GM19438 (cell line): ENCODE measurements around the gene FBRSL1.
"Not testable (repeated sequence)": the region's sequence is repeated elsewhere in the genome, so short reads cannot be mapped to it uniquely, and the experiment has no call there.

Experiments used
- ATAC-seq: cut with Tn5 transposase; IDR thresholded peaks from one replicate; pipeline ENCODE4 v1.9.1; 2021; ENCODE audit warnings: low read depth; ENCODE audit not compliant: unreplicated experiment

The FBRSL1 gene

DNA sequence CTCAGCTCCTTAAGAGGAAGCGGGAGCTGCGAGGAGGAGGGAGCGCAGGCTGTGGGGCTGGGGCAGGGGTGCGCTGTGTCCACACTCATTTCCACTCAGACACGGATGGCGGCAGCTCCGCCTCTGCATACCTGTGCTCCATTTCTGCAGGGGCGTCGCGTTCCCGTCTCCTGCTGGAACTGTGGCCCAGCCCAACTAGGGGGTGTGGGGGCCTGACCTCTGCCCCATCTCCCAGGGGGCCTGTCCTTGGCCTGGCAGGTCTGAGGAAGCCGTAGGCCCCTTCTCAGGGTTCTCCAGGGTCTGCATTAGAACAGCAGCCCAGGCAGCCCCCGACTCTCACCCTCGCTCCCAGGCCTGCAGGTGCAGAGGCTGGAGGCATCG lies 31.2 kb downstream of the FBRSL1 start:
- ATAC-seq, result no peak

DNA sequence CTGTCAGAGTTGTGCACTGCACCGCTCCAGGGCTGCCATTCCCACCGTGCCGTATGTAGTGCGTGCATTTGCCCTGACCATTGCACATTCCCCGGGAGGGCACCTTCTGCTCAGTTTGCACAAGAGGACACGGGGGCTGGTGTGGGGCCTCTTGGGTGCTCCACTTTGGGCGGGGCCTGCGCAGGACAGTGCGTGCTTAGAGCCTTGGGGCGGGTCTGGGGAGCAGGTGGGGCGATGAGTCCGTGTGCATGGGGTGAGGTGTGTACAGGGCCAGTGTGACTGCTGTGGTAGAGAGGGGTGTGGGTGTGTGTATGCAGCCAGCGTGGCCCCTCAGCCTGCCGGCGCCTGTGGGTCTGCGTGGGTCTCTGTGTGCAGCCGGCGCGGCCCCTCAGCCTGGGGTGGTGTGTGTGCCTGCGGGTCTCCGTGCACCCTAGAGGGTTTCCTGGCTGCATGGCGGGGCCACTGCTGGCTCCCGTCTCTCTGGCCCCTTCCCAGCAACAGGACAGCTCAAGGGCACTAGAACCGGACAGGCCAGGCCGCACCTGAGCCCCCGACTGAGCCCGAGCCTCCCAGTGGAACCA lies 31.9 kb downstream of the FBRSL1 start:
- no peak for ATAC-seq

DNA sequence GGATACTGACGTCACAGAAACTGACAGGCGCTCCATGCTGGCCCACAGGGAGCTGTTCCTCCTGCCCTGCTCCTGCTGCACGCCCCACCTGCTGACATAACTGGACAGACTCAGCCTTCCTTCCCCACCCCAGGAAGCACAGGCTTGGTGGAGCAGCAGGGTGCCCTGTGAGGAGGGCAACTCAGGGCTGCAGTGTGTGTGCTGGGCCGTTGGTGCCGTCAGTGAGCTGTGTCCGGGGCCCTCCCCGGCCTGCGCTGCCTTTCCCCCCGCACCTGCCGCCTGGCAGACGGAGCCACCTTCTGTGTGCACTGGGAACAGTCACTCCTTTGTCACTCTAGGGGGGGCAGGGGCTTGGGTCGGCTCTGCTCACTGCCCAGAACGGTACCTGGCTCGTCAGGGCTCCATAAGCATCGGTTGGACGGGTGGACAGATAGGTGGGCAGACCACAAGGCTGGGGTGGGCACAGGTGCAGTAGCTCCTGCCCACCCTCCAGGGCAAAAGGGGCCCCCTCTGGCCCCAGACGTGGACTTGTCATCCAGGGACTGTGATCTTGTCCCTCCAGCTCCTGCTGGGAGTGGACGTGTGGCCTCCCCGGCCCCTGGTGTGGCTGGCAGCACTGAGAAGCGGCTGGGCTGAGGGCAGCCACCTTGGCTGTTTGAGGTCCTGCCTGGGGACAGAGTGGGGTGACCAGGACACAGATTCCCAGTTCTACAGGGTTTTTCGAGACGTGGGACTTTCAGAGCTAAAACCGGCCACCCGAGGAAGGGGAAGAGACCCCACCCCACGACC lies 32.8 kb downstream of the FBRSL1 start:
- ATAC-seq, result no peak

DNA sequence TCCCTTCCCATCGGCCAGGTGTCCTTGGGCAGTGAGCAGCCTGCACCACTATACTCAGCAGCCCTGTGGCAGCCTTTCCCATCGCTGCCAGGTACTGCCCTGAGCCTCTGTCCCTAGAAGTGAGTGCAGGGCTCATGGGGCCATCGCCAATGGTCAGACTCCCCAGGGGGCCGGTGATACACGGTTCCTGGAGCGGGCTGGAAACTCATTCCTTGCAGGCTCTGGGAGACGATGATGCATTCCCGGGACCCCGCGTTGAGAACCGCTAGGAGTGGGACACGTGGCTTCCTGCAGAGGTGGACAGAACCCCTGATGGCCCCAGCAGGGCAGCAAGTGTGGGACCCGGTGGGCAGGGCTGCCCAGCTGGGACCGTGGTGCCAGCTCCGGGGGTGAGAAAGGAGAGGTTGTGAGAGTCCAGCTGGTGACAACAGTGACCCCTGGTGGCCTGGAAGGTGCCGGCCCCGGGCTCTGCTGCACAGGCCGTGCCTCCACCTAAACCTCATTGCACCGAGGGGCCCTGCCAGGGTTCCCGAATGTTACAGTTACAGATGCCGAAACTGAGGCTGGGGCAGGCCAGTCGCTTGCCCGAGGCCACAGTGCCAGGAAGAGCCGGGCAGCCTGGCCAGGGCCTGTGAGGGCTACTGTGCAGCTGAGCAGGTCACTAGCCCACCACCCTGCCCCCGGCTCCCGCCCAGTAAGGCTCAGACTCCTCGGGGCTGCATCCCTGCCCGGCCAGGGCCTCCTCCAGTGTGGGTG lies 33.8 kb downstream of the FBRSL1 start:
- ATAC-seq, result no peak

GRCh38 chr12:132524405-132524804 lies 34.5 kb downstream of the FBRSL1 start:
- no peak for ATAC-seq

GRCh38 chr12:132525011-132525832 lies 35.3 kb downstream of the FBRSL1 start:
- no peak for ATAC-seq

DNA sequence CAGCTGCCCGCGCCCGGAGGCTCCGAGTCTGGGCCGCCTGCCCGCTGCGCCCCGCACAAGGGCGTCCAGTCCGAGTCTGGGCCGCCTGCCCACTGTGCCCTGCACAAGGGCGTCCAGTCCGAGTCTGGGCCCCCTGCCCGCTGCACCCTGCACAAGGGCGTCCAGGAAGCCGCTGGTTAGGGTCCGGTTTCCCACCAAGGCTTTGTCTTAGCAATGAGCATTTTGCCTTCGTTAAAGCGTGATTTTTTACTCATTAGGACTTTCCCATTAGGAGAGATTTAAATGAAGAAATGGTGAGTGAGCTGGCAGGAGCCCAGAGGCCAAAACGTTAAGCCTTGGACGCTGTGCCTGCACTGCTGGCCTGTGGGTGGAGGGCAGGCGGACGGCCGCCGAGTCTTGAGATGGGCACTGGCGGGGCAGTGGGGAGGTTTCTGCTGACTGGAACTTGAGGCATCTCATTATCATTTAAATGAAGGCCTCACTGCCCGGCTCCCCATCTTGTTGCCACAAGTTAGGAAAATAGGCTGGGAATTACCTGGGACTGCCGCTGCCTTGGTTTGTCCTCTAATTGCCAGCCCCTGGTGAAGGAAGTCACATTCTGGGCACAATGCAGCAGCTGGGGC lies 36.0 kb downstream of the FBRSL1 start:
- no peak for ATAC-seq

GRCh38 chr12:132527186-132527882 lies 37.4 kb downstream of the FBRSL1 start:
- ATAC-seq, result no peak

- ATAC-seq, result no peak
These were observed 37.9 kb downstream of the FBRSL1 start for GRCh38 chr12:132527883-132528264.

DNA sequence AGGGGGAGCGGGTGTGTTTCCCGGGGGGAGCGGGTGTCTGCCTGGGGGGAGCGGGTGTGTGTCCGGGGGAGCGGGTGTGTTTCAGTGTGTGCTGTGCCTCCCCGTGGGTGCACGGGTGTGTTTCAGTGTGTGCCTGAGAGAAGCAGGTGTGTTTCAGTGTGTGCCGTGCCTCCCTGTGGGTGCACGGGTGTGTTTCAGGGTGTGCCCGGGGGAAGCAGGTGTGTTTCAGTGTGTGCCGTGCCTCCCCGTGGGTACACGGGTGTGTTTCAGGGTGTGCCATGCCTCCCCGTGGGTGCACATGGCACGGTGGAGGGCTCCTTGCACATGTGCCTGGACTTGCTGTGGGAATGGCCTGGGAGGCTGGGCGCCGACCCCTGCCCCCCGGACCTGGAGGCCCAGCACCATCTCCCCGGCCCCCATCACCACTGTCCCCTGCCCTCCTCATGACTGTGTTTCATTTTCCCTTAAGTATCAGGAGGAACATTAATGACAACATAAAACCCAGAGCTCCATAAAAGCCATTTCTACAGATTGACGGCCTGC lies 38.7 kb downstream of the FBRSL1 start:
- no peak for ATAC-seq

- no peak for ATAC-seq
These were observed 39.3 kb downstream of the FBRSL1 start for GRCh38 chr12:132529156-132529839.

- ATAC-seq, result no peak
These were observed 40.0 kb downstream of the FBRSL1 start for GRCh38 chr12:132529906-132530305.

- ATAC-seq, result no peak
These were observed 40.5 kb downstream of the FBRSL1 start for GRCh38 chr12:132530447-132530846.

DNA sequence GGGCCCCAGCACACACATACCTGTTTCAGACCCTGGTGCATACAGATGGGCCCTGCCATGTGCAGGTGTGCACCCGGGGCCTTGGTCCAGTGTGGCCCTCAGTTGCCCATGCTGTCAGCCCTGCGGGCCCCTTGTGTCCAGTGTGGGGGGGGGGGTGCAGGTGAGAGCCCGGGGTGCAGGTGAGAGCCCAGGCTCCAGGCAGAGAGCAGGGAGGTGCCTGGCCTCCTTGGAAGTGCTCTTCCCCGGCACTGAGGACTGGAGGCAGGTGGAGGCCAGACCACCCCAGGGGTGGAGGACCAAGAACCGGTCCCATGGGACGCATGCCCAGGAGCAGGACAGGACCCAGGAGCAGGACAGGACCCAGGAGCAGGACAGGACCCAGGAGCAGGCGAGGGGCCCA lies 40.9 kb downstream of the FBRSL1 start:
- no peak for ATAC-seq

- ATAC-seq, result not testable (repeated sequence)
These were observed 43.0 kb downstream of the FBRSL1 start for GRCh38 chr12:132532711-132533583.

DNA sequence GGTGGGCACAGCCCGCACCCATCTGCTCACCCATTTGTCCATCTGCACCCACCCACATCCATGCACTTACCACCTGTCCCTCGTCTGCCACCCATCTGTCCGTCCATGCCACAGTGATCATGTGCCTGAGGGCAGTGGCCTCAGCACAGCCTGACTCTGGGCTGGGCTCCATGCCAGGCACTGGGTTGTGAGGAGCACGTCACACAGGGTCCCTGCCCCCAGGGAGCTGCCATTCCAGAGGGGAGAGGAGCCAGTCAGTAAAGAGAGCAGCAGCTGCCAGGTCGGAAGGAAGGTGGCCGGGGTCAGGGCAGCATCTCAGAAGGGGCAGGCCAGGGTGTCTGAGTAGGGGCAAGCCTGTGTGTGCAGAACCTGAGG lies 43.6 kb downstream of the FBRSL1 start:
- ATAC-seq, result no peak

DNA sequence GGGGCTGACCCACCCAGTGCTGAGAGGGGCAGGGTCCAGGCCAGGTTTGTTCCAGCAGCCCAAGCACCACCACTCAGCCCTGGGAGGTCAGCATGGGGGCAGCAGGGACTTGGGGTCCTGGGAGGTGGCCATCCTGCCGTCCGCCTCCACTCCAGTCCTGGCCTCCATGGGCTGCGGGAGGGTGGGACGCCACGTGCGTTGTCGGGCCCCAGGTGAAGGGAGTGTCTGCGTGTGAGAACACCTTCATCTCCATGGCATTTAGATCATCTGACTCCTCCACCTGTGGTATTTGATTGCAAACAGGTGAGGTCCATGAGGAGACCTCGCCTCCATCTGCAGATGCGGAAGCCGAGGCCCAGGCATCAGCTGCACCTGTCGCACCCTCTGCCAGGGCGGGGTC lies 44.1 kb downstream of the FBRSL1 start:
- ATAC-seq, result no peak

DNA sequence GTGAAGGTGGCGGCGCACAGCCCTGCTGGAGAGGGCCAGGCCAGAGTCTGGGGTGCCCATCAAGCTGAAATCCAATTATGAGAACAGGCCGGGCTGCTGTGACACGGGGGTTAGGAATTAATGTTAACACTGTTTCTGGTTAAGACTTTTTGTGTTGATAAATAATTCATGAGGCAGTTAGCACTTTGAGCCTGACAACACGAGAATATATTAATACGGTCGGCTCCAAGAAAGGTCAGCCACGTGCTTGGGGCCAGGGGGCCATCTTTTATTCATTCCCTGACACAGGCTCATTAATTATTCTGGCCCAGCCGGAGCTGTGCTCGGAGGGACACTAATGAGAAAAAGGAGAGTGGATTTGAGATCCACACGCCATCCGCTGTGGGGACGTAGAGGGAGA lies 45.1 kb downstream of the FBRSL1 start:
- ATAC-seq, result no peak
